ENCODE results near the gene NADK.
A peak's percentile ranks its signal among the peaks of the same experiment; 100 is the strongest.

NADK gene

DNA sequence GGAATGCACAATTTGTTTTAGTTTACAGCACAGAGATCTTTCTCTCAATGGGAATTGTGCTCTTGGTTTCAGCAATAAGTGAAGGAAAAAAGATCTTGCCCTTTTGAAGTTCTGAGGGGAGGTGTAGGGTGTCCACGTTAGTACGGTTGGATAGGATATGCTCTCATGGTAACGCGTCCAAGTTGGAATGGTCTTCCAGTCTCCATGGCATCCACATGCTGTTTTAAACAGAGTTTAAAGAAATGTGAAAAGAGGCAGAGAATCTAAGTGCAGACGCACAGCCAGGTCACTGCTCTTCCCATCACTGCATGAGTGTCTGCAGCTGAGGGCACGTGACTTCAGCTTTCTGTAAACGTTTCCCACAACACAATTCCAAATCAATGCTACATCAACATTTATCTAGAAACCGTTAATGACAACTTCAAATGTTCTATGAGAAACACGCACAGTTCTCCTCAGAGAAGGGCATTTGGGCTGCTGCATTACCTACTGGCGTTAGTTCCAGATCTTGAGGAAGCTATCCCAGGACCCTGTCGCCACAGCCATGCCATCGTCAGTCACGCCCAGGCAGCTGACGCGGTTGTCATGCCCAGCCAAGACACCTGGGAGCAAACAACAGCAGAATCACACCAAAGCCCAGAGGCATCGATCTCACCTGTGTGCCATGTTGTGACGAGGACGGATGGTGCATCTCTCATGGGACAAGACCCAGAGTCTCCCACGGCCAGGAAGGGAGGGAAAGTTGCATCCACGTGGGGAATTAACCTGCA is 8.8 kb upstream of the NADK start:
- DNase-seq (ENCODE audit: low read depth) = no peak

DNA sequence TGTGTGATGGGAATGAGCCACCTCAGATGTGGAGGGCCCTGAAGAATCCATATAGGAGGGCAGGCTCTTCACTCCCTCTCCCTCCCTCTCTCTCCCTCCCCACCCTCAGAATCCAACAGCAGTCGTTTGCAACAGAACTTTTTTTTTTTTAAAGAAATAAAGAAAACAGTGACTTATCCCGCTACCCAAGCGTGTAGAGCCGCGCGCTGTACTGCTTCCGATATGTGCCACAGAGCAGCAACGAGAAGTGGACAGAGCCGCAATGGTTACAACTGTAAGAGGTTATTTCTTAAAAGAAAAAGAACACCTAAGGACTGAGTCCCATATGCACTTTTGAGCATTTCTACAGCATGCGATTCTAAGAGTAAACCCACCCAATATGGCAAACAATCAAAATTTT is 7.4 kb upstream of the NADK start:
- DNase-seq (ENCODE audit: low read depth) = no peak

DNA sequence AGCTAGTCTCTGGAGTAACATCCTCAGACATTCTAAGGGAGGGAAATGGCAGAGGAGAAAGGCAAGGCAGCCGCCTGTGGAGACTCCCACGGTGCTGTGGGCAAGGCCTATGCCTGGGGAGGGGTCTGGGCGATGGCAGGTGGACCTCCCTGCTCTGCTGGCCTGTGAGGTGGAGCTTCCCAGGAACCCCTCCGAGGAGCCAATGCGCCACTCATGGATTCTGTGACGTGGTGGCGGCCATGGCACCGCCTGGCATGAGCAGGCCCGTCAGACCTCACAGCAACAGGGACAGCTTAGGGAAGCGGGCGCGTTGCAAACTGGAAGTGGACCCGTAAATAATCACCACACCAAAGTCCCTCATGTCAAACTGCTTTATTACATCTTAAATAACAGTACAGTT is 6.7 kb upstream of the NADK start:
- no peak for DNase-seq (ENCODE audit: low read depth)

DNA sequence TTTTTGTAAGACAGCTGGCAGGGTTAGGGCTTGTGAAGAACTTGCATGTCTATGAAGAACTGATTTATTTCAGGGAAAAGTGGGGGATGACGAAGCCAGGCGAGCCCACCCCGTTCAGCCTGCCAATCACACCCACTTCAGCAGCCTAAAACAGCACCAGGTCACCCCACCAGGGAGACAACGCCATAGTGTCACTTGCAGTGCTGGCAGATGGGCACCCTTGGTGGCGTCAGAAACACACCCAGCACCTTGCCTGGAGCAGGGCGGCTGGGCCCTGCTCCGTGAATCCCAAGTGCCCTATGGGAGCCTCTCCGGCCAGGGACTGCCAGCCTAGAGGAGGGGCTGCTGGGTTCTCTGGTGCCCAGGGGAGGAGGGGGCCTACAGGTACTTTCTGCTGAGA is 5.0 kb upstream of the NADK start:
- no peak for DNase-seq (ENCODE audit: low read depth)

DNA sequence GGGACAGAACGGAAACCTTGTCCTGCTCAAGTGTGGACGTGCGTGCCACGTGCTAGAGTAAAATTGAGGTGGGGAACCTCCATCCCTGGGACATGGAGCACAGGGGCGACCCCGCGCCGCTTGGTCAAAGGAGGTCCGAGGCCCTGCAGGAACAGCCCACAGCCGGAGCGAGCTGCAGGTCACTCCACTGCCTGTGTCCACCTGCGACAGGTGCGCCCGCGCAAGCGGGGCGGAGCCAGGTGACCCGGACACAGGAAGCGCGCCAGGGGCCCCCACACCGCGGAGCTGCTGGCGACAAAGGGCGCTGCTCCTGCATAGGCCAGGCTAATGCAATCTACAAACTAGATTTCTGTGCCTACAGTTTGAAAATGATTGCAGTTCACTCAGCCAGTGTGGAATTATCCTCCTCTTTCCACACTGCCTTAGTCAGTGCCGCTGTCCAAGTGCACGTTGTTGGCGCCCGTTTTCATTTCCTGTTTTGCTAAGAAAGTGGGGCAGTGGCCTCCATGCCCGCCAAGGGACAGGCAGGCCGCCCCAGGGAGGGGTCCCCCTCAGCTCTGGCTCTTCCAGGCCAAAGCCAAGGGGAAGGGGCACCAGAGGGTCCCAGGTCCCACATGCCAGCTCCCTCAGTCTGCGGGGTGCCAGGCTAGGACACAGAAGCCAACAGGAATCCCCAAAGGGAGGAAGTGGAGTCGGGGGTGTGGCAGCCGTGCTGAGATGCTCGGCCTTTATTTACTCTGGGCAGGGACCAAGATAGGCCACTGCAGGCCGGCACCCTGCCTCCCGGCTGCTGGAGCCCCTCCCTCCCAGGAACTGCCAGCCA is 4.3 kb upstream of the NADK start:
- no peak for DNase-seq (ENCODE audit: low read depth)

DNA sequence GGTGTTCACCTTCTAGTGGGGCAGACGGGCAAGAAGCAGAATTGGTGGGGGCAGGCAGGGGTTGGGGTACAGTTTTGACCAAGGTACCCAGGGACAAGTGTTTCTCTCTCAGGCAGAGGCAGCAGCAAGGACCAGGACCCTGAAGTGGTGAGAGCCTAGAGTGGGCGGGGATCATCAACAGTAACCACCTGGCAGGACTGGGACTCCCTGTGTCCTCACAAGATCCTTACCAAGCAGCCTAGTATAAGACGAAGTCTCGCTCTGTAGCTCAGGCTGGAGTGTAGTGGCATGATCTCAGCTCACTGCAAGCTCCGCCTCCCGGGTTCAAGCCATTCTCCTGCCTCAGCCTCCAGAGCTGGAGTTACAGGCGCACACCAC is 3.2 kb upstream of the NADK start:
- no peak for DNase-seq (ENCODE audit: low read depth)

DNA sequence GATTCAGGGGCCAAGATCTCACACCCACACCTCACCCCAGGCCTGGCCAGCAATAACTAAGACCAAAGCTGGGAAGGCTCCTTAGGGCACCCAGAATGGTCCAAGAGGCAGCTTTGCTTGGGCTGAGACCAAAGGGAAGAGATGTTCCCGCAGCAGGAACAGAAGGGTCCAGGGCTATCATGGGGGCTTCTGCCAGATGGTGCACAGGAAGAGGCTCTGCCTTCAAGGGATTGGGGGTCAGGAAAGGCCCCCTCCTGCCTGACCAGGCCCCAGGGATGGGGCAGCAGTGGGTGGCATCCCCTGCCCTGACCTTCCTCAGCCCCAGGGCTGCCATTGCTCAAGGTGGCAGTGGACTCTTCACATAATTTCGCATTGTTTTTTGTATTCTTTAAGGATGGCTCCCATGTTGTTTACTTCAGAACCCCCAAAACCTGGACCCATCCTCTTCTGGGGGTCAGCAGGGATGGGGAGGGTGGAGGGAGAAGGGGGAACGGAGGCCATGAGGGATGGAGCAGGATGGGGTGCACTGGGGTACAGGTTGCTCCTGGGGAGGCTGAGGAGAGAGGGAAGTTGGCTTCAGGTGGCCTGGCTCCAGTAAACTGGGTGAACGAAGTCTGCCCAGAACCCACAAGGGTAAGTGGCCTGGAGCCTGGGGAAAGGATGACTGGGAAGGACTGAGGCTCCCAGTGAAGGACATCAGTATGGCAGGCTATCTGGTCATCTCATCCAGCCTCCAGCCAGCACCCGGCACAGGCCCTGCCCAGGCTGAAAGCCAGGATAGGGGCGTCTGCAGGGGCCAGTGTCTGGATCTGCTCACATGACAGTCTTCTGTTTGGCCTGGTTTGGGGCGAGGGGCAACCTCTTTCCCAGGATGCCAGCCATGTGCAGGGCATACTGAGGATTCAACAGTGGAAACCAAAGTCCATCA is 2.6 kb upstream of the NADK start:
- DNase-seq (ENCODE audit: low read depth) = no peak

DNA sequence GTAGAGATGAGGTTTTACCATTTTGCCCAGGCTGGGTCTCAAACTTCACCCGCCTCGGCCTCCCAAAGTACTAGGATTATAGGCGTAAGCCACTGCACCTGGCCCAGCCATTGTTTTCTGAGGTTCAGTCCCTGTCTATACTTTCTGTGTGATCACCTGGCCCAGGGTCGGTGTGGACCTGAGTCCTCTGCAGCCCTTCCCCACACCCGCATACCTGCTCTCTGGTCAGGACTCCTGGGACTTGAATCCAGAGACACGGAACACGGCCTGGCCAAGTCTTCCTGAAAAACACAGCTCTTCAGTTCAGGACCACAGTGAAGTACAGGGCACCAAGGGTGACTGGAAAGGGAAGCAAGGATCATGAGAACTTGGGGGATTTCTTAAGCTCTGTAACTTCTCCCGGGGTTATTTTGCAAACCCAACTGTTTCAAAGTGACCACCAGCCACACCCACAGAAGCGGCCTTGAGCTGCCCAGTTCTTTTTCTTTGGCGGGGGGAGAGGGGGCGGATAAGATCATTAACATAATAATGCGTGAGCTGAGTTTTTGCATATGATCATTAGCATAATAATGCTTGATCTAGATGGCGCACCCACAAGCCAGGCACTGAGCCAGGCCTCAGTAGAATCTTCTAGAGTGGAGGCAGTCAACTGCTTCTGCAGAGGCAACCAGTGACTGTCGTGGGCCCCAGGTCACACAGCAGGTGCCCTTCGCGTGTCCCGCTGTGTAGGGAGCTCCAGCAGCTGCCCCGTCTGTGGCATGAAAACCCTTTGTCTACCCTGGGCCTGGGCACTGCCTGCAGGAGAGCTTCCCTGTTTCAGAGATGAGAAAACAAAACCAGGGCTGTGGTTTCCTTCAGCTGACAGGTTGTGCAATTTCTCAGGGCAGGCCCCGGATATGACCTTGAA is 1.7 kb upstream of the NADK start:
- peak; percentile 15 for DNase-seq (ENCODE audit: low read depth)

DNA sequence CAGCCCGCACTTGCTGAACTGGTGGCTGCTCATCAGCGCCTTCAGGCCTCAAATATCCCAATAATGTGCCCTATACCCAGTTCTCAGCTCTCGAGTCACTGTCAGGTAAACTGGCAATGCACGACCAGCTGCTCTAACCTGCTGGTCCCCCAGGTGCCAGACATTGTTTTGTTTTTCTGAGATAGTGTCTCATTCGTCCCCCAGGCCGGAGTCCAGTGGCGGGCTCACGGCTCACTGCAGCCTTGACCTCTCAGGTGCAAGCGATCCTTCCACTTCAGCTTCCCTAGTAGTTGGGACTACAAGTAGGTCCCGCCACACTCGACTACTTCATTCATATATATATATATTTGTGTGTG is 1.0 kb upstream of the NADK start:
- DNase-seq (ENCODE audit: low read depth) = no peak

DNA sequence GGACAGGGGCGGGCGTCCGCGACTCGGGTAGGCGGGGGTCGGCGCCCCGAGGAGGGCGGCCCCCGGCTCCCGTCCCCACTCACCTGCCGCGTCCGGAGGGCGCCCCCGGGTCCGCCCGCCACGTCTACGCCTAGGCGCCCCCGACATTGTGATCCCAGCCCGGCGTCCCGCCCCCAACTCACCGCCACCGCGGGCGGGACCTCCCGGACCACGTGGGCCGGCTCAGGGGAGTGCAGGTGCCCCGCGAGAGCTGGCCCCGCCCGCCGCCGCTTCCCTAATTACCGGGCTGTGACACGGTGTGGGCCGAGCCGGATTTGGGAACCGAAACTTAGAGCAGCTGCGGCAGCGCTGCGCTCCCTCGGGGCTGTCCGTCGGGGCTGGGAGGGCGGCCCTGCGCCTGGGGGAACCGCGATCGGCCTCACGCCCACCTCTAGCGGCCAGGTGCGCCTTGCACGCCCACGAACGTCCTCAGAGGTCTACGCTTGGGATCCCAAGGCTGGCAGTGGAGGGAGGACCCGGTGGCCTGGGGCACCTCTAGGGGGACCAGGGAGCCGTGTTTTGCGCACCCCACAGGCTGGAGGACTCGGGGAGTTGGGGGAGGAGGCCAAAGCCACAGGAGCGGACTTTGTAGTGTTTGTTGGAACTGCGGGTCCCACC is 521 bp upstream of the NADK start:
- peak; percentile 69 for DNase-seq (ENCODE audit: low read depth)

DNA sequence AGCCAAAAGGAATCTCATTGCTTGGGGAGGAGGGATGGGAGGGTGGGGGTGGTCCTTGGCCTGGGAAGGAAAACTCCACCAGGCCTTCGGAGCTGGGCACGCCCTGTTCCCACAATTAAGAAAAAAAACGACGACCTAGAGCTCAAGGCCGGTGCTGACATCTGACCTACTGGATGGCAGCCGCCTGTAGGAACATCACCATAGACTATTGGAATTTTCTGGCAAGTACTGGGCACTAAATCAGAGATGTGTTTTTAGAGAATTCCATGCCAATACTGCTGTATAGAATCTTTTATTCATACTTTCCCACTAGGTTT is 729 bp downstream of the NADK start:
- no peak for DNase-seq (ENCODE audit: low read depth)

DNA sequence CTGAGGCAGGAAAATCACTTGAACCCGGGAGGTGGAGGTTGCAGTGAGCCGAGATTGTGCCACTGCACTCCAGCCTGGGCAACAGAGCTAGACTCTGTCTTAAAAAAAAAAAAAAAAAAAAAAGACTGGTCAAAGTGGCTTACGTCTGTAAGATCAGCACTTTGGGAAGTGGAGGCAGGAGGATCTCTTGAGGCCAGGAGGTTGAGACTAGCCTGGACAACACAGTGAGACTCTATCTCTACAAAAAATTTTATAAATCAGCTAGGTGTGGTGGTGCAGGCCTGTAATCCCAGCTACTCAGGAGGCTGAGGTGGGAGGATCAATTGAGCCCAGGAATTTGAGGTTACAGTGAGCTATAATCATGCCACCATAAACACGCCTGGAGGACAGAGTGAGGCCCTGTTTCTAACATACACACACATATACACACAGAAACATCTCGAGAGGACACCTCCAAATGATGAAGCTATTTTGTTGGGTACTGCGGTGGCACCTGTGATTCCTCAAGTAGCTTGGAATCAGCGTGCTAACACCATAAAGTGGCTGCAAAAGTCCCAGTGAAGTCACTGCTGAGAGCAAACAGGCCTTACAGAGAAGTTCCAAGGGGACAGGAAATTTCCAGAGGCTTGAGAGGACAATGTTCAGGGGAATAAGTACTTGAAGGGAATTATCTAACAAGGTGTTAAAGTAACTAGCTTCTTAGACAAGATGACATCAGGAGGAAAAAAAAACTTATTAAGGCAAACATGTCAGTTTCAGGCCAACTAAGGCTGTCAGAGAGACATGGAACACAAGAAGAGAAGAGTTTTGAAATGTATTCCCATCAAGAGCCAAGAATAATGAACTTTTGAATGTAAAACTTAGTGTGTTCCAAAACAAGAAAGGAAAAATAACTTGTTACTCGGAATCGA is 1.3 kb downstream of the NADK start:
- no peak for DNase-seq (ENCODE audit: low read depth)

DNA sequence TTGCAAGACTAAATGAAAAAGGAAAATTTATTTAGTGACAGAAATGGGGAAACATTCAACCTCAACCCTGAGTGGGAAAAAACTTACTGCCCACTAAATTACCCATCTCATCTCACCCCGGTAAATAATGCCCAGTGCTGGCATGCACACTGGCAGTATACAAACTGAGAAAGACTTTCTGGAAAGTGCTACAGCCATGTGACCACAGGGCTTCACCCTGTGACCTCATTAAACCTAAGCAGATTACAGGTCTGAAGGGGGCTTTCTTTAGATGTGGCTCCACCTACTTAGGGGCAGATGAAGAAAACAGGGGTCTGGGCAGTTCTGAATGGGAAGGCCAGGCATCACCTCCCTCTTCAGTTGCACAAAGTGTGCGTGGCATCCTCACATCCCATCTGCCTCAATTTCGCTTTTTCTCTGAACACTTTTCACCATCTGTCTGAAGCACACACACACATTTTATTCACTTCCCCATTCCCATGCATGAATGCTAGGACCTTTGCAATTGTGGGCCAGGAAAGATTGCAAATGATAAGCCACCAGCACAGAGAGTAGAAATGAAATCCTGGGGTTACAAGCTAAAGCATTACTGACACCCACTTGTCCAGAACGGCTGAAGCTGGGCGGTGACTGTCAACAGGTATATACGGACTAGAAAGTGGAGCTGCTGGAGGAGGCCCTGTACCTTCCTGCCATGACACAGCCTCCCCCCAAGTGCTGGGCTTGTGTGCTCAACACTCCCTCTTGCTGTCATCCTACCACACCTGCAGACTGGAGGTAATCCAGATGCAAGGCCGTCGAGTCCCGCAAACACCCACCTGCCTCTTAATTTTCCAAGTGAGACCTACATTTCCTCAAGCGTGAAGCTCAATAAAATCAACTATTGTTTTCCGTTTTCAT is 2.7 kb downstream of the NADK start:
- DNase-seq (ENCODE audit: low read depth) = no peak

DNA sequence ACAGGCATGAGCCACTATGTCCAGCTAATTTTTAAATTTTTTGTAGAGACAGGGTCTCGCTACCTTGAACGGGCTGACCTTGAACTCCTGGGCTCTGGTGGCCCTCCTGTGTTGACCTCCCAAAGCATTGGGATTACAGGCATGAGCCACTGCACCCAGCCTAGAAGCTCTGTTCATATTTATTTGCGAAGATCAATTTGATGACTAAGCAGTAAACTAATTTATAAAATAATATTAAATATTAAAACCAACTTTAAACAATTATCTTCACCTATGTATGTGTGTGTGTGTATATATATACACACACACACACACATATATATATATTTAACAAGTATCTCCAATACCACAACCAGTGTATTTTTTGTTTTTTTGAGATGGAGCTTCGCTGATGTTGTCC is 4.4 kb downstream of the NADK start:
- no peak for DNase-seq (ENCODE audit: low read depth)

DNA sequence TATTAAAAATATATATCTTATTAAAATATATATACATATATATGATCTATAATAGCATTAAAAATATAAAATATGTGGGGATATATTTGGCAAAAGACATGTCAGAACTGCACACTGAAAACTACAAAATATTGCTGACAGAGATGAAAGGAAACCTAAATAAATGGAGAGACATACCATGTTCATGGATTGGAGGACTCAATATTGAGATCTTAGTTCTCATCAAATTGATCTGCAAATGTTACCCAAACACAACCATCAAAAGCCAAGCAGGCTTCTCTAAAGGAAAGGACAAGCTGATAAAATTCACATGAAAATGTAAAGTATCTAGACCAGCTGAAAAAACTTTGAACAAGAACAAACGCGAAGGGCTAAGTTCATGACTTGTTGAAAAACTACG is 7.2 kb downstream of the NADK start:
- no peak for DNase-seq (ENCODE audit: low read depth)

DNA sequence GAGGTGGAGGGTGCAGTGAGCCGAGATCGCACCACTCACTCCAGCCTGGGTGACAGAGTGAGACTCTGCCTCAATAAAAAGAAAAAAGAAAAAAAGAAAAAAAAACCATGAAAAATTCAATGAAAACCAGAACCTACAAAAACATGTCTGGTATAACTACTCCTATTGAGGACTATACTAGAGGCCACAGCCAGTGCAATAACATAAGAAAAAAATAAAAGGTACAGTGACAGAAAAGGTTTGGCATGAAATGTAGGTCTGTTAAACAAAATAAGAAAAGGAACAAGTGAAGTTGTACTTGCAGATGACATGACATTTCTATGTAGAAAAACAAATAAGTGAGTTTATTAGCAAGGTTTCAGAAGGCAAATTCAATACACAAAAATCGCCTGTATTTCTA is 8.2 kb downstream of the NADK start:
- no peak for DNase-seq (ENCODE audit: low read depth)

DNA sequence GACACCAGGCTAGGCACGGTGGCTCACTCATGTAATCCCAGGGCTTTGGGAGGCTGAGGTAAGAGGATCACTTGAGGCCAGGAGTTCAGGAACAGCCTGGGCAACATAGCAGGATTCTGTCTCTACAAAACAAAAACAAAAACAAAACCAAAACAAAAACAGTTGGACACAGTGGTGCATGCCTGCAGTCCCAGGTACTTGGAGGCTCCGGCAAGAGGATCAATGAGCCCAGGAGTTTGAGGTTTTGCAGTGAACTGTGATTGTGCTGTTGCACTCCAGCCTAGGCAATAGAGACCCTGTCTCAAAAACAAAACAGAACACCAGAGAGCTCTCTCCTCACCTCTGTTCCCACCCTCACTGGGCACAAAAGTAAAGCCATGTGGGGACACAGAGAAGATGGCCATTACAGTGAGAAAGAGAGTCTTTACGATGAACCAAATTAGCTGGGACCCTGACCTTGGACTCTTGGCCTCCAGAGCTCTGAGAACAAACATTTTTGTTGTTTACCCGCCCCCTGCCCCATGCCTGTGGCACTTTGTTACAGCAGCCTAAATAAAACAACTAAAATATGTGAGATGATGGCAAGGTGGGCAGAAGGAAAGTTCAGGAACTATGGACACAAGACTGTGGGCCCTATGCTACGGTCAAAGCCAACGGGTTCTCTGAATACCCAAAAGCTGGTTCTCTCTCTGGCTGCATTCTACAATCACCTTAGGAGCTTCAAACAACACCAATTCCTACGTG is 9.8 kb downstream of the NADK start:
- no peak for DNase-seq (ENCODE audit: low read depth)

DNA sequence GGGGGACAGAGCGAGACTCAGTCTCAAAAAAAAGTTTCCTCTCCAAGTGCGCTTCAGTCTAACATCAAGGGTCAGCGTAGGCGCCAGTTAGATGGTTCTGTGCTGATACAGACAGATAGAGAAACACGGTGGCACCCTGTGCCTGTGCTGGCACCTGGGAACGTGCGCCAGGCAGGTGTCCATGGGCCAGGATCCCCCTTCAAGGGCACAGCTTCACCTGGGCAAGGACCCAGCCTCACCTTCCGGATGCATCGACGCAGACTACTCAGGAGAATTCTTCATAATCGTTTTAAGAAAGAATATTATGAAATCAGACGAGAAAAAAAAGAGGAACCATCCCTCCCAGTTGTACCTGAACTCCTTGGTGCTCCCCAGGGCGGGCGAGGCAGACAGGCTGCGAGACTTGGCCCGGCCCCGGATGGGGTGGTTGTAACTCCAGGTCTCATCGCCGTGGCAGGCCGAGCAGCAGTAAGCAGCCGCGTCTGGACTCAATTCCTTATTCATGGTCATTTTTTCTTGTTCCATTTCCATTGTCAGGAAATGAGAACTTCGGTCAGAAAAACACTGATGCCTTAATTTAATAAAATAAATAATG is 13.3 kb downstream of the NADK start:
- DNase-seq (ENCODE audit: low read depth) = no peak
